Measurements from ENCODE around the gene GRIN3B.
"Not testable (repeated sequence)": the region's sequence is repeated elsewhere in the genome, so short reads cannot be mapped to it uniquely, and the experiment has no call there.

GRIN3B gene

DNA sequence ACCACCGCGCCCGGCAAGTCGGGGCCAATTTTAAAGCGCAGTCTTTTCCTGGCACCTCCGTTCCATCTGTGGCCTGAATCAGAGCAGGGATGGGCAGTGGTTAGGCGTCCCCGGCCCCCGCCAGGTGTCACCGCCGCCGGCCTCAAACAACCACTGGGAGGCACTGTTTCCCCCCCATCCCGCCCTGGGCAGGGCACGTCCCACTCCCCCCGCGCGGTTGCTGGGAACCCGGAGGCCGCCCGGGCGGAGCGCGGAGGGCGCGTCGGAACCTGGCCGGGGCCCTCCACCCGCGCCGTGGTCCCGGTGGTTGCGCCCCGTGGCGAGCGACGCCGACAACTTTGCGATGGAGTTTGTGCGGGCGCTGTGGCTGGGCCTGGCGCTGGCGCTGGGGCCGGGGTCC is at the start of gene GRIN3B:
Gene GRIN3B (plus strand): TSS at position 325 of the 400 bp plus-strand sequence. CDS start 19 bp downstream, at position 344.
- peak; percentile 75 for DNase-seq (ENCODE audit: low read depth, low spot score)

DNA sequence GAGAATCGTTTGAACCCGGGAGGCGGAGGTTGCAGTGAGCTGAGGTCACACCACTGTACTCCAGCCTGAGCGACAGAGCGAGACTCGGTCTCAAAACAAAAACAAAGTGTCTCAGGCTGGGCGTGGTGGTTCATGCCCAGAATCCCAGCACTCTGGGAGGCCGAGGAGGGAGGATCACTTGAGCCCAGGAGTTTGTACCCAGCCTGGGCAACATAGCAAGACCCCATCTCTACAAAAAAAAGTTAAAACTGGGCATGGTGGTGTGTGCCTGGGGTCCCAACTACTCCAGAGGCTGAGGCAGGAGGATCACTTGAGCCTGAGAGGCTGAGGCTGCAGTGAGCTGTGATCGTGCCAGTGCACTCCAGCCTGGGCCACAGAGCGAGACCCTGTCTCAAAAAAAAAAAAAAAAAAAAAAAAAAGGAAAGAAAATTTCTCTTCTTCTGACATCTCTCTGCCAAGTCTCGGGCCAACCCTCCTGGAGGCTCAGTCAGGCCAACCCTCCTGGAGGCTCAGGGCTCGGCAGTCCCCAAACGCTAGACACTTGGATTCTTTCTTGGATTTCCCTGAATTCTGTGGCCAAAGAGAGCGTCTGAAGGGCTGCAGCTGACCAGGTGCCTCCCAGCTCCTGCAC is 48.1 kb upstream of the GRIN3B start:
- no peak for DNase-seq (ENCODE audit: low read depth, low spot score)

- no peak for DNase-seq (ENCODE audit: low read depth, low spot score)
Observed at GRCh38 chr19:952680-953444, 47.4 kb upstream of the GRIN3B start.

DNA sequence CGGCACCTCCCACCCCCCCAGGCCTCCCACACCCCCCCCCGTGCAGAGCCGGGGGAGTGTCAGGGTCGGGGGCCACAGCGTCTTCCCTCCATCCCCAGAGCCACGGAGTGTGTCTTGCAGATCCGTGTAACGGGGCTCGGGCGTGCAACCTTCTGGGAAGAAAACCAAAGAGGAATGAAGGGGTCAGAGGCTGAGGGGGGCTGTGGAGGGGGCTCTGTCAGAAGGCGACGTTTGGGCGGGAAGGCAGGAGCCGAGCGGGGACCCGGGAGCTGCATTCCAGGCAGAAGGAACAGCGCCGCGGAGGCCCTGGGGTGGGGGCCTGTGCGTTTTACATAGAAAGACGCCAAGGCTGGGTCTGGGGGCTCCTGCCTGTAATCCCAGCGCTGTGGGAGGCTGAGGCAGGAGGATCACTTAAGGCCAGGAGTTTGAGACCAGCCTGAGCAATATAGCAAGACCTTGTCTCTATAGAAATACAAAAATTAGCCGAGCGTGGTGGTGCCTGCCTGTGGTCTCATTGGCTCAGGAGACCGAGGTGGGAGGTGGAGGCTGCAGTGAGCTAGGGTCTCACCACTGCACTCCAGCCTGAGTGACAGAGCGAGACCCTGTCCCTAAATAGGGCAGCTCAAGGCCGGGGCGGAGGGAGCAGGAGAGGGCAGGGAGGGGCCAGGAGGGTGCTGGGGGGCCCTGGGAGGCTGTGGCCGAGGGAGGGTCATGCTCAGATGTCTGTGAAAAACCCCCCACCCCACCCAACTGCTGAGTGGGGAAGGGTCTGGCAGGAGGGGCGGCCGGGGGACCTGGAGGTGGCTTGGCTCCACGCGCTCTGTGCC is 46.6 kb upstream of the GRIN3B start:
- DNase-seq (ENCODE audit: low read depth, low spot score) = no peak

- DNase-seq (ENCODE audit: low read depth, low spot score) = no peak
Observed at GRCh38 chr19:954272-954671, 45.9 kb upstream of the GRIN3B start.

DNA sequence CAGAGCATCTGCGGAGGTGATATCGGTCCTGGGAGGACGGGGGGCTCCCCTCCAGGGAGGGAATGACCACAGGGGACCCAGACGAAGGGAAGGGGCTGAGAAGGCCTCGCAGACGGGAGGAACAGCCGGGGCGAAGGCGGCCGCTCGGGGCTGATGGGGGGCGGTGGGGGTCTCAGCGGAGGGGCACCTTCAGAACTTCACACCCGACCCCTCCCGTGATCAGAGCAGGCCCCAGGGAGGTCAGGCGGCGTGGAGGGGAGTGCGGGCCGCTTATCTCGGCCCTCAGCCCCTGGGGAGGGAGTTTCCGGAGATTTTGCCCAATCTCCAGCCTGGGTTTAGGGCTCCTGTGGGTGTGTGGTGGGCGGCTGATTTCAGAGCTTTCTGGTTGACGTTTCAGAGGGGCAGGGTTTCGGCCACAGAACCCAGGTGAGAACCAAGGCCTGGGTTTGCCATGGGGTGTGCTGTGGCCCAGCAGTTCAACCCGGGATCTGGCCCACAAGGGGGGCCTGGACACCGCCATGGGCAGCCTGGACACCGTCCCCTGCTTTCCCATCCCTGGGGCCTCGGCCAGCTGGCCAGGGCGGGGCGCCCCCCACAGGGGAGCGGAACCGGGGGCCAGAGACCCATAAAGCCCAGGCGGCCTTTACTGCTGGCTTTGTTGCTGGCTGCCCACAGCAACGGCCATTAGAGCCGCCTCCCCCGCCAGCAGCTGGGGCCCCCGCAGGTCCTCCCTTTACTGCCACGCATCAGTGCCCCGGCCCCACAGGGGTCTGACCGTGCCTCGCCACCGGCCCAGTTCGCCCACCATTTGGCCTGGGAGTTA is 45.3 kb upstream of the GRIN3B start:
- no peak for DNase-seq (ENCODE audit: low read depth, low spot score)

- DNase-seq (ENCODE audit: low read depth, low spot score) = no peak
Observed at GRCh38 chr19:955803-956765, 44.1 kb upstream of the GRIN3B start.

GRCh38 chr19:956766-957440 is 43.3 kb upstream of the GRIN3B start:
- peak; percentile 84 for DNase-seq (ENCODE audit: low read depth, low spot score)

GRCh38 chr19:957578-957977 is 42.6 kb upstream of the GRIN3B start:
- not testable (repeated sequence) for DNase-seq (ENCODE audit: low read depth, low spot score)

DNA sequence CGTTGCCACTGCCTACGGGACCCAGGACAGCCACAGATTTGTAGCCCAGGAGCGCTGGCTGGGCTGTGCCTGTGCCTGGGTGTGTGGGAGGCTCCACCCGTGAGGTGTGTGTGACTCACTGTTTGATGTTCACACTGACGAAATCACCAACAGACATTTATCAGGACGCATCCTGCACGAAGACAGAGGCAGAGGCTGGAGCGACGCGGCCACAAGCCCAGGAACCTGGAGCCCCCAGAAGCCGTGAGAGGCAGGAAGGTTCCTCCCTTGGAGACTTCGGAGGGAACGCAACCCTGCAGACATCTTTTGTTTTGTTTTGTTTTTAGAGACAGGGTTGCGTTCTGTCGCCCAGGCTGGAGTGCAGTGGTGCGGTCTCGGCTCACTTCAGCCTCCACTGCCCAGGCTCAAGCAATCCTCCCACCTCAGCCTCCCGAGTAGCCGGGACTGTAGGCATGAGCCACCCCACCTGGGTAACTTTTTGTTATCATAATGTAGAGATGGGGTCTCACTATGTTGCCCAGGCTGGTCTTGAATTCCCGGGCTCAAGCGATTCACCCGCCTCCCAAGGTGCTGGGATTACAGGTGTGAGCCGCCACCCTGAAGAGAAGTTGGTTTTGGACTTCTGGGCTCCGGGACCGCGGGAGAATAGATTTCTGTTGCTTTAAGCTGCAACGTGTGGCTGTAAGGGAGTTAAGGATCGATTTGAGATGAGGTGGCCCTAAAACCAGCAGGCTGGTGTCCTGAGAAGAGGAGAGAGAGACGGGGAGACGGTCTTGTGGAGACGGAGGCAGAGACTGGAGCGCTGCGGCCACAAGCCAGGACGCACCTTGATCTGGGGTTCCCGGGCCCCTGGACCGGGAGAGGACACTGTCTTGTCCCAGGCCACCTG is 41.0 kb upstream of the GRIN3B start:
- no peak for DNase-seq (ENCODE audit: low read depth, low spot score)

- no peak for DNase-seq (ENCODE audit: low read depth, low spot score)
Observed at GRCh38 chr19:960020-960419, 40.2 kb upstream of the GRIN3B start.

DNA sequence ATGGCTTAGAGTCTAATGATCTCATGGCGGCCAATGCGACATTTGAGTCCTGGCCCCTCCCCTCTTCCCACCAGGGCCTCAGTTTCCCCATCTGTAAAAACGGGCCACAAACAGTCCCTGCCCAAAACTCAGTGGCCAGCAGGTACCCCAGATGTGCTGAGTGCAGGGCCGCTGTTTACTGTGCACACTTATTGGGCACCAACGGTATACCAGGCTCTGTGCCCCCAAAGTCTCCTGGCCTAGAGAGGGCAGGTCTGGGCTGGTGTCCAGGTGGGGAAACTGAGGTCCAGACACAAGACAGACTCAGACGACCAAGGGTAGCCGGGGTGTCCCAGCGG is 39.6 kb upstream of the GRIN3B start:
- DNase-seq (ENCODE audit: low read depth, low spot score) = no peak

DNA sequence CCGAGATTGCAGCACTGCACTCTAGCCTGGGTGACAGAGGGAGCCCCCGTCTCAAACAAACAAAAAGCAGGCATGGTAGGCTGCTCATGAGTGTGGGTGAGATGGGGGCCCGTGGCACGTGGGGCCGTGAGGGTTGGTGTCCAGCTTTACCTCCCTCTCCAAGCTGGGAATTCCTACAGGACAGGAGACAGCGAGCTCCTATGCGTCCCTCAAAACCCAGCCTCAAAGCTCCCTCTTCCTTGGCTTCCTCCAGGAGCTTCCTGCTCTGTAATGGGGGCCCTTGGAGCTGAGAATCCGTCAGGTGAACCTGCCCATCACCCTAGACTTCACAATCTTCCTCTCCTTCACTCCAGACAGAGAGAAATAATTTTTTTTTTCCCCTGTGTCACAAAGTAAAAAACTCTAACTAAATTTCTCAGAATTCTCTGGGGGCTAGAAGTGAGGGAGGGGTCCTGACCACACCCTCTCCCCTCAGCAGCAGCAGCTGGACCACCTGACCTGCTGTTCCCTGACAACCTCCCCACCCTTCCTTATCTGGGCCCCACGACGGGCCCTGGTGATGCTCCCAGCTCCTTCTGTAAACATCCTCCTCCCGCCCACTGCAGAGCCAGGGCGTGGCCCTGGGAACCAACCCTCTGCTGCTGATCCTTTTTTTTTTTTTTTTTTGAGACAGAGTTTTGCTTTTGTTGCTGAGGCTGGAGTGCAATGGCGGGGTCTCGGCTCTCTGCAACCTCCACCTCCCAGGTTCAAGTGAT is 38.2 kb upstream of the GRIN3B start:
- DNase-seq (ENCODE audit: low read depth, low spot score) = no peak

DNA sequence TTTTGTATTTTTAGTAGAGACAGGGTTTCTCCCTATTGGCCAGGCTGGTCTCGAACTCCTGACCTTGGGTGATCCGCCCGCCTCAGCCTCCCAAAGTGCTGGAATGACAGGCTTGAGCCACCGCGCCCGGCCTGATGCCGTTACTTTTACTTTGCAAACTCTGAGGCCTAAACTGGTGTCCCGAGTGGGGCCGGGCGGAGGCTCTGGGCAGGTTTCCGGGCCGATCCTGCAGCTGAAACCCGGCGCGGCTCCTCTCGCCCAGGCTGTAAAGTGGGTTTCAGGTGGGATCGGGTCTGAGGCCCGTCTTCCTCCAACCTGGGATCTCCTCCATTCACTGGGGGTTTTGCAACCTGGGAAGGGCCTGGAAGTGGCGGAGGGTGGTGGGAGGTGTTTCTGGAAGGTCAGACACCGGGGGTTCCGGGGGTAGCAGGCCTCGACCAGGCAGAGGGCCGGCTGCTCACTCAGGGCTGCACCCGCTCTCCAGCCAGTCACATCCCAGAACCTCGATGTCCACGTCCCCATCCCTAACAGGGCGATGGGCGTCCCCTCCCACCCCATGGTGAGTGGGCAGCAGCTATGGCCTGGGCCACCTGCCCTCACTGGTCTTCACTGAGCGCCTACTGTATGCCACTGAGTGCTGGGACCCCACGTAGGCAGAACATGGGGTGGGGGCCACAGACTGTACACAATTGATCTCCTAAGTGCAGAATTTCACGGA is 37.4 kb upstream of the GRIN3B start:
- no peak for DNase-seq (ENCODE audit: low read depth, low spot score)

GRCh38 chr19:963486-963951 is 36.7 kb upstream of the GRIN3B start:
- DNase-seq (ENCODE audit: low read depth, low spot score) = no peak

- no peak for DNase-seq (ENCODE audit: low read depth, low spot score)
Observed at GRCh38 chr19:964116-964520, 36.1 kb upstream of the GRIN3B start.

All from astrocyte of the hippocampus (primary cell).